Neuronal stem cell (in vitro differentiated cells): Measurements from ENCODE around the gene MYOZ1.
"Not testable (repeated sequence)": the region's sequence is repeated elsewhere in the genome, so short reads cannot be mapped to it uniquely, and the experiment has no call there.

Experiments used
- DNase-seq: peaks from one replicate; pipeline ENCODE4 v3.0.0-alpha.2; 2013; ENCODE audit warnings: low spot score
- H2AFZ ChIP-seq: one replicate; pipeline ENCODE4 v1.6.1; 2013; ENCODE audit warnings: mild to moderate bottlenecking, low read length, inconsistent platforms
- H2AK5ac ChIP-seq: 2 replicates; pipeline ENCODE4 v1.6.1; 2013; ENCODE audit warnings: low read depth, mild to moderate bottlenecking, inconsistent platforms, low read length, moderate library complexity, mixed read lengths
- H2BK120ac ChIP-seq: 2 replicates; pipeline ENCODE4 v1.6.1; 2013; ENCODE audit warnings: low read depth, mild to moderate bottlenecking, inconsistent platforms, low read length, moderate library complexity, mixed read lengths
- H2BK12ac ChIP-seq: one replicate; pipeline ENCODE4 v1.6.1; 2013; ENCODE audit warnings: low read length, inconsistent platforms
- H2BK15ac ChIP-seq: 2 replicates; pipeline ENCODE4 v1.6.1; 2013; ENCODE audit warnings: mild to moderate bottlenecking, low read length, inconsistent platforms, mixed read lengths
- H2BK5ac ChIP-seq: one replicate; pipeline ENCODE4 v1.6.1; 2013; ENCODE audit warnings: inconsistent platforms, mild to moderate bottlenecking, low read length, moderate library complexity
- H3K14ac ChIP-seq: one replicate; pipeline ENCODE4 v1.6.1; 2013; ENCODE audit warnings: low read length, inconsistent platforms
- H3K18ac ChIP-seq: 2 replicates; pipeline ENCODE4 v1.6.1; 2013; ENCODE audit warnings: low read length, inconsistent platforms
- H3K23ac ChIP-seq: 2 replicates; pipeline ENCODE4 v1.6.1; 2013; ENCODE audit warnings: low read depth, mild to moderate bottlenecking, mixed read lengths, low read length, inconsistent platforms; ENCODE audit not compliant: poor library complexity
- H3K27ac ChIP-seq: replicated peaks from 3 replicates; pipeline ENCODE4 v1.5.1; 2013; ENCODE audit warnings: low read length, inconsistent platforms
- H3K27me3 ChIP-seq, 3 experiments: 2 replicates each; pipeline ENCODE4 v1.6.1; 2013; ENCODE audit warnings: low read length in 3 of 3, mild to moderate bottlenecking in 2 of 3, inconsistent platforms in 1 of 3, low read depth in 1 of 3, mixed read lengths in 1 of 3, moderate library complexity in 1 of 3; ENCODE audit not compliant: control insufficient read depth in 3 of 3, insufficient read depth in 3 of 3
- H3K36me3 ChIP-seq, 2 donors: replicated peaks in 1 of 2; 2 replicates each; pipeline ENCODE4 v1.6.1; 2013; ENCODE audit warnings: low read length in 2 of 2; ENCODE audit not compliant: control insufficient read depth in 2 of 2, insufficient read depth in 2 of 2
- H3K4ac ChIP-seq: 2 replicates; pipeline ENCODE4 v1.6.1; 2013; ENCODE audit warnings: inconsistent platforms, mild to moderate bottlenecking, low read length, moderate library complexity
- H3K4me1 ChIP-seq, 2 donors: 1 replicate in 1 of 2; 2 replicates in 1 of 2; pipeline ENCODE4 v1.6.1; 2013; ENCODE audit warnings: low read length in 2 of 2, low read depth in 1 of 2; ENCODE audit not compliant: control insufficient read depth in 2 of 2, insufficient read depth in 1 of 2
- H3K4me2 ChIP-seq: one replicate; pipeline ENCODE4 v1.6.1; 2013; ENCODE audit warnings: mild to moderate bottlenecking, low read length, inconsistent platforms; ENCODE audit not compliant: insufficient read depth, poor library complexity, severe bottlenecking
- H3K4me3 ChIP-seq, 2 donors: 2 replicates each; pipeline ENCODE4 v1.5.1; 2013; ENCODE audit warnings: low read length in 2 of 2, mild to moderate bottlenecking in 2 of 2, inconsistent platforms in 1 of 2, moderate library complexity in 1 of 2
- H3K79me1 ChIP-seq: one replicate; pipeline ENCODE4 v1.6.1; 2013; ENCODE audit warnings: low read depth, mild to moderate bottlenecking, inconsistent platforms, low read length, moderate library complexity
- H3K9ac ChIP-seq: one replicate; pipeline ENCODE4 v1.6.1; 2013; ENCODE audit warnings: mild to moderate bottlenecking, low read depth, low read length, inconsistent platforms; ENCODE audit not compliant: poor library complexity
- H3K9me3 ChIP-seq, 2 donors: replicated peaks in 1 of 2; 2 replicates each; pipeline versions ENCODE3 to v1.6.1; 2013; ENCODE audit warnings: low read length in 2 of 2, mild to moderate bottlenecking in 2 of 2, inconsistent platforms in 1 of 2, low read depth in 1 of 2, mixed read lengths in 1 of 2, moderate library complexity in 1 of 2; ENCODE audit not compliant: control insufficient read depth in 2 of 2, insufficient read depth in 1 of 2
- H4K8ac ChIP-seq: one replicate; pipeline ENCODE4 v1.6.1; 2013; ENCODE audit warnings: low read depth, mild to moderate bottlenecking, inconsistent platforms, low read length, moderate library complexity
- H4K91ac ChIP-seq: one replicate; pipeline ENCODE4 v1.6.1; 2013; ENCODE audit warnings: low read length, low read depth, mild to moderate bottlenecking, inconsistent platforms; ENCODE audit not compliant: poor library complexity
- WGBS, 2 donors: extraction: QIAGEN DNeasy Blood & Tissue Kit; methylation state at CpG; one replicate each; pipeline ENCODE4 v1.1.7; 2013; ENCODE audit warnings: missing lambda C conversion rate in 2 of 2, mixed read lengths in 1 of 2; ENCODE audit not compliant: insufficient read length in 2 of 2, insufficient replicate concordance in 1 of 2; ENCODE audit errors: extremely low coverage in 2 of 2; 5-methylcytosine and 5-hydroxymethylcytosine counted together

The MYOZ1 gene

DNA sequence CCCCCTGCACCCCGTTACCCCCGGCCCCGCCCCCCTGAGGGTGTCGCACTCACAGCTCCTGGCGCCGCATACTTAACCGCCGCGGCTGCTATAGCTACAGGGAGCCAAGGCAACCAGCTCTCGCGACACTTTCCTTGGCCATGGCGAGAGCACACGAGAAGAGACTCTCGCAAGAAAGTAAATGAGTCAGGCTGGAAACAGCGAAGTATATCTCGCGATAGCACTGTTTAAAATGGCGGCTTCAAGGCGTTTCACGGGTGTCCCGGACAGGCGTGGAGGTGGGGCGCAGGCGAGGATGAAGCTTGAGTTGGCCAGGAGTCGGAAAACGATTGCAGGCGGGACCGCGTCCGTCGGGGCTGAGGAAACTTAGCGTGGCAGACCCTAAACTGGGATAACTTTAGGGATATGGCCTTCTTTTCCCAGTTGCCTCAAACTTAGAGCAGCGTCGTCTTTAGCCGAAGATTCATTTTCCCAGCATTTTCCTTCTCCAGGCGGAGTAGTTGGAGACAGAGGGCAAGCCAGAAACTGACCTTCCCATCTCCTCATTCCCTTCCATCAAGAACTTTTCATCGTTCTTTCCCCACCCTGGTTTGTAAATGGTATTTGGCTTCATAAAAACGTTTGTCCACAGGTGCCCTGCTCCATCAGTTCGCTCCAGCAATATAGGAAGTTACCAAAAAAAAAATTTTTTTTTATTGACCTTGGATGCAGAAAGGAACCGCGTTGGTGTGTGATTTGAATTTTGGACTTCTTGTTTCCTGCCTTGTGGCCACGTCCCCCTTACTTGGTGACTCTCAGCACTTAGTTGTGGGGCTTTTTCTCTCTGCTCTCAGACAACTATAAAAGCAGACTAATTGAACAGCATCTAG lies 15.2 kb downstream of the MYOZ1 start:
- Histone ChIP-seq H3K18ac (peak overlapping the region; percentile 95), H2BK12ac (no peak overlapping the region), H3K23ac (peak overlapping the region; percentile 85), H3K79me1 (no peaks in the 10 kb centered on the region), H3K4me3 (peak overlapping the region; percentile 69 to 91), H3K9me3 (no peaks in the 10 kb centered on the region), H3K14ac (no peak overlapping the region), H3K36me3 (peaks cover 0 to 11% of the 10 kb centered on the region in 2 donors), H2BK120ac (no peak overlapping the region), H3K27me3 (no peaks in the 10 kb centered on the region), H4K91ac (no peak overlapping the region), H2AFZ (peak overlapping the region; percentile 81), H2AK5ac (no peak overlapping the region), H4K8ac (no peak overlapping the region), H3K4me1 (peaks cover 0 to 6% of the 10 kb centered on the region in 2 donors), H3K4me2 (peak overlapping the region; percentile 64), H3K27ac (peak overlapping the region; percentile 52), H2BK5ac (peak overlapping the region; percentile 76), H2BK15ac (no peak overlapping the region), H3K4ac (peak overlapping the region; percentile 47), H3K9ac (peak overlapping the region; percentile 98)
- WGBS, 2 donors: no CpG with 5 or more reads among the region's 42 CpGs
- DNase-seq: peak; percentile 97

DNA sequence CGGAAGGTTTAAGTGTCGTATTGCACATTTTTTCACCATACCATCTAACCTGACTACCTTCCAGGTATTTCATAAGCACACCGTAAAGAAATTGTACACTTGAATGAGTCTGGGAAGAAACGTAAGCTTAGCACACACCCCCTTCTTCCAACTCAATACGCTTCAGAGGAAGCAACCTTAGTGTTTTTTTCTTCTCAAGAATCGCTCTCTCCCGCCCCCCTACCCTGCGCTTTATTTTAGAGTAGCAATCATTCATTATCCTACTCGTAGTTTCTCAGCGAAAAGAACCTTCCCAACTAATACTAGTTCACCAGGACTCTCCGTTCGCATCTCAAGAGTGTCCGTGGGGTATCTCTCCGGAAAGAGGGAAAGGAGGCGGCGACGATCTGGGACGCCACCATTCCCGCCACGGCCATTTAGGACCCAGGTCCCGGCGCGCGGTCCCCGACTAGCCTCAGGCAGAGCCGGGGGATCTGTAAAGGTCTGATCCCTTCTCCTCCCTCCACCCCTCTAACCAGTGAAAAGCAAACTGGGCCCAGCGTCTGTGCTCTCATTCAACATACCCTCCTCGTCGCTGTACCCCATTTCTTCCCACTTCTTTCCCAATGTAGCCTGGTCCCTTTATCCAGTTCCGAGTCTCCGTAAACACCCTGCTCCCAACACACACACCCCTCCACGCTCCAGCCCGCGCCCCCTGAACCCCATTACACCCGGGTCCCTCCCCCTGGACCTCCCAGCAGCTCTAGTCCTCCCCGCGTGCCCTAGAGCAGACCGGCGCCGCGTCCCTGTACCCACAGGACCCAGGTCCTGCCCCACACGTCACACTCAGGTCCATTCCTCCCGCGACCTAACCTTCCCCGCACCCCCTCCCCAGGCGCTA lies 16.0 kb downstream of the MYOZ1 start:
- Histone ChIP-seq H3K36me3 (peaks cover 0 to 11% of the 10 kb centered on the region in 2 donors), H2AK5ac (peak overlapping the region; percentile 81), H4K91ac (peak overlapping the region; percentile 6), H3K27me3 (no peaks in the 10 kb centered on the region), H2AFZ (peak overlapping the region; percentile 81), H3K18ac (peak overlapping the region; percentile 98), H3K4ac (no peak overlapping the region), H3K4me3 (peak overlapping the region; percentile 69 to 91), H2BK120ac (no peak overlapping the region), H2BK5ac (peak overlapping the region; percentile 76), H3K9ac (peak overlapping the region; percentile 98), H2BK15ac (no peak overlapping the region), H3K14ac (no peak overlapping the region), H3K4me2 (peak overlapping the region; percentile 50), H3K9me3 (no peaks in the 10 kb centered on the region), H3K23ac (no peak overlapping the region), H4K8ac (no peak overlapping the region), H3K27ac (peak overlapping the region; percentile 87), H3K4me1 (peaks cover 0 to 6% of the 10 kb centered on the region in 2 donors), H2BK12ac (no peak overlapping the region), H3K79me1 (peaks cover 2% of the 10 kb centered on the region)
- peak; percentile 63 for DNase-seq
- WGBS, 2 donors: no CpG with 5 or more reads among the region's 46 CpGs

DNA sequence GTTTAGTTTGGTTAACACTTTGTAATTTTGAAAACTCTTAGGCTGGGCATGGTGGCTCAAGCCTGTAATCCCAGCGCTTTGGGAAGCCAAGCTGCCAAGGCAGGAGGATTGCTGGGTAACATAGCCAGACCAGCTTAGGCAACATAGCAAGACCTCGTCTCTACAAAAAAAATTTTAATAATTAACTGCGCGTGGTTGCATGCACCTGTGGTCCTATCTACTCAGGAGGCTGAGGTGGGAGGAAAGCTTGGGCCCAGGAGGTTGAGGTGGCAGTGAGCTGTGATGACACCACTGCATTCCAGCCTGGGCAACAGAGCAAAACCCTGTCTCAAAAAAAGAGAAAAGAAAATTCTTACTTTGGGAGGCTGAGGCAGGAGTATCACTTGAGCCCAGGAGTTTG lies 18.2 kb downstream of the MYOZ1 start:
- Histone ChIP-seq H3K4me3 (no peak overlapping the region), H3K4me2 (no peak overlapping the region), H3K9ac (no peak overlapping the region), H2BK5ac (no peak overlapping the region), H2AFZ (no peak overlapping the region), H3K36me3 (peaks cover 0 to 14% of the 10 kb centered on the region in 2 donors), H2BK15ac (no peak overlapping the region), H3K9me3 (no peaks in the 10 kb centered on the region), H3K79me1 (peaks cover 2% of the 10 kb centered on the region), H3K4ac (no peak overlapping the region), H3K27me3 (no peaks in the 10 kb centered on the region), H2AK5ac (no peak overlapping the region), H4K8ac (no peak overlapping the region), H2BK12ac (no peak overlapping the region), H3K4me1 (peaks cover 0 to 4% of the 10 kb centered on the region in 2 donors), H3K14ac (no peak overlapping the region), H2BK120ac (no peak overlapping the region), H3K23ac (no peak overlapping the region), H4K91ac (no peak overlapping the region), H3K27ac (no peak overlapping the region), H3K18ac (no peak overlapping the region)
- no peak for DNase-seq
- WGBS, 2 donors: no CpG with 5 or more reads among the region's 4 CpGs

DNA sequence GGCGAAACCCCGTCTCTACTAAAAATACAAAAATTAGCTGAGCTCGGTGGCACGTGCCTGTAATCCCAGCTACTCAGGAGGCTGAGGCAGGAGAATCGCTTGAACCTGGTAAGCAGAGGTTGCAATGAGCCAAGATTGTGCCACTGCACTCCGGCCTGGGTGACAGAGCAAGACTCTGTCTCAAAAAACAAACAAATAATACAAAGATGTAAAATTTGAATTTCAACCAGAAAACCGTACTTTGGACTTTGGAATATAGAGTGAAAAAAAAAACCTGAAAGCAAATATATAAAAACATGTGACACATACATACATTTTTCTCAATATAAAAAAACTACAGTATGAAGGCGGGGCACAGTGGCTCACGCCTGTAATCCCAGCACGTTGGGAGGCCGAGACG lies 20.3 kb downstream of the MYOZ1 start:
- H2AK5ac ChIP-seq, H3K4me2 ChIP-seq, DNase-seq, H3K27ac ChIP-seq, H3K4me3 ChIP-seq, H3K79me1 ChIP-seq, H2AFZ ChIP-seq, H3K9me3 ChIP-seq, H3K4me1 ChIP-seq, H4K91ac ChIP-seq, H3K4ac ChIP-seq, H2BK15ac ChIP-seq, H3K14ac ChIP-seq, H2BK120ac ChIP-seq, H3K9ac ChIP-seq, H4K8ac ChIP-seq, H3K27me3 ChIP-seq, H2BK5ac ChIP-seq, H3K18ac ChIP-seq, H2BK12ac ChIP-seq, H3K23ac ChIP-seq: not testable (repeated sequence)
- WGBS, 2 donors: no CpG with 5 or more reads among the region's 12 CpGs
- H3K36me3 ChIP-seq: peaks cover 0 to 14% of the 10 kb centered on the region in 2 donors
